AG08396 (cell line): ENCODE data around the gene PCP4.

ENCODE experiments used
- DNase-seq: peaks from one replicate; pipeline ENCODE4 v3.0.0; 2012; ENCODE audit warnings: low spot score, mixed read lengths

Gene PCP4

GRCh38 chr21:39972976-39973770 is 105.9 kb downstream of the PCP4 start:
- DNase-seq, result no peak

DNA sequence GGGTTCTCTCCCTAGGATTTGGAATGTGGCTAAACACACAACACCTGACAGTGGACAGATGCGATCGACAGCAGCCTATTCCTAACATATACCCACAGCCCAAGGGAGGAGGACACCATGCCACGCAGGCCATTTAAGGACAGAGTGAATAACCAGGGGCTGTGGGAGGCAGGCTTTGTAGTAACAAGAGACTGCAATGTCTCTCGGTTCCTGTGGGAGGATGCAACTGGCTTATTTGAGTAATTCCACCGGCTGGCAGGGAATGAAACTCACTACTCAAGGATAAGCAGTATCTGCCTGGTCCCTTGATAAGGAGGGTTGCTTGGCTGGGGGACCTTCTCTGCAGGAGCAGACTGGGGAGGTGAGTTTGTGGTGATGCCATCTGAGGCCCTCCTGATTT is 109.6 kb downstream of the PCP4 start:
- no peak for DNase-seq
